Tibial nerve (tissue), 4 donors: Measurements from ENCODE around the gene BCL7A. TPM values are rescaled to one million over a fixed set of nuclear protein-coding genes. Genes with fewer than 3 reads are reported as not detected.

Experiments
- DNase-seq, 2 donors: peaks; one replicate each; pipeline ENCODE4 v3.0.0-alpha.2; 2019; ENCODE audit warnings: low spot score in 2 of 2
- H3K27ac ChIP-seq, 4 donors: fragments of 200-600 bp; sonication (generic) in 3 of 4; one replicate each; pipeline ENCODE4 v1.5.1; 2017 to 2019; ENCODE audit warnings: mild to moderate bottlenecking in 1 of 4
- H3K27me3 ChIP-seq, 2 donors: fragments of 200-600 bp; sonication (generic) in 1 of 2; one replicate each; pipeline versions ENCODE4 v1.5.1 to v1.6.0; 2017 to 2019
- H3K36me3 ChIP-seq, 3 donors: fragments of 200-600 bp; sonication (generic); one replicate each; pipeline ENCODE4 v1.5.1; 2018 to 2019
- H3K4me1 ChIP-seq, 4 donors: fragments of 200-600 bp; sonication (generic) in 3 of 4; one replicate each; pipeline ENCODE4 v1.5.1; 2017 to 2019
- H3K4me3 ChIP-seq, 4 donors: fragments of 200-600 bp; sonication (generic) in 3 of 4; one replicate each; pipeline ENCODE4 v1.5.1; 2017 to 2019; ENCODE audit warnings: mild to moderate bottlenecking in 1 of 4, moderate library complexity in 1 of 4
- H3K9me3 ChIP-seq, 4 donors: fragments of 200-600 bp; sonication (generic) in 3 of 4; one replicate each; pipeline ENCODE4 v1.5.1; 2017 to 2019
- EP300 ChIP-seq, 2 donors: sonication (generic); formaldehyde crosslinking; IDR thresholded peaks; one replicate each; pipeline ENCODE4 v1.6.1; 2017; ENCODE audit warnings: antibody characterized with exemption in 2 of 2, mild to moderate bottlenecking in 1 of 2
- POLR2A ChIP-seq, 2 donors: fragments of 450-650 bp; IDR thresholded peaks; one replicate each; pipeline ENCODE4 v1.6.1; 2017; ENCODE audit warnings: antibody characterized with exemption in 2 of 2, mild to moderate bottlenecking in 2 of 2, moderate library complexity in 2 of 2
- WGBS, 2 donors: methylation state at CpG; one replicate each; pipeline ENCODE4 v1.1.5; 2018; 5-methylcytosine and 5-hydroxymethylcytosine counted together
- total RNA-seq, 4 donors: library from RNA; depleted of rRNA; stranded (reverse); fragments of >200 nt; gene quantifications; one replicate each; pipeline ENCODE4 v1.1.0, GENCODE V29; 2016
- TF ChIP-seq, protein P1 (sequence below), 5 experiments: fragments of 200-600 bp in 3 of 5; fragments of 450-650 bp in 2 of 5; sonication (generic) in 3 of 5; IDR thresholded peaks; one replicate each; pipeline ENCODE4 v1.5.1; 2016 to 2019; ENCODE audit warnings: antibody characterized with exemption in 5 of 5, mild to moderate bottlenecking in 3 of 5, moderate library complexity in 2 of 5

BCL7A gene
- total RNA-seq, 4 donors from 2014 or later = 2.4 to 10.7 (median 5.1) TPM

DNA sequence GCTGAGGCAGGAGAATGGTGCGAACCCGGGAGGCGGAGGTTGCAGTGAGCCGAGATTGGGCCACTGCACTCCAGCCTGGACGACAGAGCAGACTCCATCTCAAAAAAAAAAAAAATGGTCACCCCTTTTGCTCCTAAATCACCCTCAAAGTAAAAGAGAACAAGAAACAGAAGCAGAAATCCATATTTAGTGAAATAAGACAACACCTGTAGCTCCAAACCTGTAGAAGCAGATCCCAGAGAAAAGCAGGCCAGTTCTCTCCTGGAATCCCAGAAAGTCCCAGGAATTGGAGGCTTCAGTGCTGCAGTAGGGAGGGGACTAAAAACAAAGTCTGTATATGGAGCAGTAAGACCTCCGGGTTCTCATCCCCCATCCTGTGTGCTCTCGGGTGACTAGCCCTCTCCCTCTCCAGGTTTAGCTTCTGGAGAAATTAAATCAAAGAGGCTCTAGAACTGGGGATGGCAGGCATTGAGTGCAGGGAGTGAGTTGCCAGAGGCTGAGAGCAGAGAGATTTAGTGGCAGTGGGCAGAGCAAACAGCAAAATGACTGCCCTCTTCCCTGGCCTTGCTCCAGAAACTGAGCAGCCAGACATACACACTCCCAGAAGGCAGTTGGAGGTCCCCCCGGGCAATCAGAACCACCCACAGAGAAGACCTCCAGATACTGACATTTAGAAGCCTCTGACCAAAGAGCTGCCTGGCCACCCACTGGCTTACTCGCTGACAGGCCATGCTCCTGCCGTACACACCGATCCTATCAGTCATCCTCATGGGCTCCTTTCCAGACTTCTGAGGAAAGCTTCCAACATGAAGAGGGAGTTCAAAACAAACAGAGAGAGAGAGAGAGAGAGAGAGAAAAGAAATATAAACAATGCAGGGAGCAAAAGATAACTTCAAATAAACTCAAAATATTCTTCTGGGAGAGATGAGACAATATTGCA lies 50.6 kb downstream of the BCL7A start:
- peak overlapping the region in 3 of 4 donors; percentile 50 to 76 (median 63) for H3K27ac ChIP-seq
- no peaks in the 10 kb centered on the region for H3K9me3 ChIP-seq
- WGBS, 2 donors = 46 to 49% methylated on average over 11 of the region's 11 CpGs
- H3K4me3 ChIP-seq = no peak overlapping the region
- H3K36me3 ChIP-seq = no peaks in the 10 kb centered on the region
- no peaks in the 10 kb centered on the region for H3K27me3 ChIP-seq
- DNase-seq = peak in 1 of 2 donors; percentile 63
- TF ChIP-seq, protein P1, sequence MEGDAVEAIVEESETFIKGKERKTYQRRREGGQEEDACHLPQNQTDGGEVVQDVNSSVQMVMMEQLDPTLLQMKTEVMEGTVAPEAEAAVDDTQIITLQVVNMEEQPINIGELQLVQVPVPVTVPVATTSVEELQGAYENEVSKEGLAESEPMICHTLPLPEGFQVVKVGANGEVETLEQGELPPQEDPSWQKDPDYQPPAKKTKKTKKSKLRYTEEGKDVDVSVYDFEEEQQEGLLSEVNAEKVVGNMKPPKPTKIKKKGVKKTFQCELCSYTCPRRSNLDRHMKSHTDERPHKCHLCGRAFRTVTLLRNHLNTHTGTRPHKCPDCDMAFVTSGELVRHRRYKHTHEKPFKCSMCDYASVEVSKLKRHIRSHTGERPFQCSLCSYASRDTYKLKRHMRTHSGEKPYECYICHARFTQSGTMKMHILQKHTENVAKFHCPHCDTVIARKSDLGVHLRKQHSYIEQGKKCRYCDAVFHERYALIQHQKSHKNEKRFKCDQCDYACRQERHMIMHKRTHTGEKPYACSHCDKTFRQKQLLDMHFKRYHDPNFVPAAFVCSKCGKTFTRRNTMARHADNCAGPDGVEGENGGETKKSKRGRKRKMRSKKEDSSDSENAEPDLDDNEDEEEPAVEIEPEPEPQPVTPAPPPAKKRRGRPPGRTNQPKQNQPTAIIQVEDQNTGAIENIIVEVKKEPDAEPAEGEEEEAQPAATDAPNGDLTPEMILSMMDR (IDR thresholded peaks at IDR 0.05) = peak in 1 of 5 experiments; percentile 61
- TF ChIP-seq EP300 (IDR thresholded peaks at IDR 0.05) = peak in 1 of 2 donors; percentile 18
- no peak for TF ChIP-seq POLR2A (IDR thresholded peaks at IDR 0.05)
- H3K4me1 ChIP-seq = peaks cover 0 to 37% (median 19%) of the 10 kb centered on the region in 4 donors

DNA sequence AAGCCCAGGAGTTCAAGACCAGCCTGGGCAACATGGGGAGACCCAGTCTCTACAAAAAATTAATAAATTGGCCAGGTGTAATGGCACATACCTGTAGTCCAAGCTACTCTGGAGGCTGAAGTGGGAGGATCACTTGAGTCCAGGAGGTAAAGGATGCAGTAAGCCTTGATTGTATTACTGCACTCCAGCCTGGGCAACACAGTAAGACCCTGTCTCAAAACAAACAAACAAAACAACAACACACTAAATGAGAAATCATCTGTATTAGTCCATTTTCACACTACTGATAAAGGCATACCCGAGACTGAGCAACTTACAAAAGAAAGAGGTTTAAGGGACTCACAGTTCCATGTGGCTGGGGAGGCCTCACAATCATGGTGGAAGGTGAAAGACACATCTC lies 52.1 kb downstream of the BCL7A start:
- Histone ChIP-seq H3K36me3 (no peaks in the 10 kb centered on the region), H3K4me3 (no peak overlapping the region), H3K4me1 (peaks cover 0 to 32% (median 17%) of the 10 kb centered on the region in 4 donors), H3K27me3 (no peaks in the 10 kb centered on the region), H3K27ac (no peak overlapping the region), H3K9me3 (no peaks in the 10 kb centered on the region)
- 91 to 94% methylated on average over 1 of the region's 1 CpG for WGBS, 2 donors
- no peak for TF ChIP-seq POLR2A (IDR thresholded peaks at IDR 0.05)
- TF ChIP-seq, protein P1 (IDR thresholded peaks at IDR 0.05) = no peak
- no peak for TF ChIP-seq EP300 (IDR thresholded peaks at IDR 0.05)
- no peak for DNase-seq

DNA sequence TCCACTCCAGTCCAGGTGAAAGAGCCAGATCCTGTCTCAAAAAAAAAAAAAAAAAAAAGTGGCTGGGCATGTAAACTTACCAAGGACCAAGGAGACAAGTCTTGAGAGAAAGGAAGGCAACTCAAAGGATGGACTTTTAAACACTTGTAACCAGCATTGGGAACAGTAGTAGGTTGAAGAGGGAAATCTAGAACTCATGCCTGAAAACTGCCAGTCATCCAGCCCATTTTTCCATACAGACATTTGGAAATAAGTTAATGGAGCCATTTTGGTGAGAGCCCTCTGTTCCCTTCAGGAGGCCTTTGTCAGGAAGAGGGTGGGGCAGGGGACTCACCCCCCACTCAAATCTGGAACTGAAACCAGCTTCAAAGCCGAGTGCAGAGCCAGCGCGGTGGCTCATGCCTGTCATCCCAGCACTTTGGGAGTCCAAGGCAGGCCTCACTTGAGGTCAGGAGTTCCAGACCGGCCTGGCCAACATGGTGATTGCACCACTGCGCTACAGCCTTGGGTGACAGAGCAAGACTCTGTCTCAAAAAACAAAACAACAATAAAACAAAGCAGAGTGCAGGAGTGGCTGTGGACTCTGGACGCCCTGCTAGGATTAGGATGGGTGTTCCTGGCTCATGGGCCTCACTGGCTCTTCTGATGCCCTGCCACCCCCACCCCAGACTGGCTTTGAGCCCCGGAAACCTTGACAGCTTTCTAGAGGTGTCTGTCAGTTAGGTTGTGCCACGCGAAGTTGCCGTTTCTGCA lies 55.2 kb downstream of the BCL7A start:
- Histone ChIP-seq H3K27me3 (no peaks in the 10 kb centered on the region), H3K4me1 (peaks cover 0 to 55% (median 33%) of the 10 kb centered on the region in 4 donors), H3K4me3 (no peak overlapping the region), H3K9me3 (no peaks in the 10 kb centered on the region), H3K36me3 (no peaks in the 10 kb centered on the region), H3K27ac (peak overlapping the region in 1 of 4 donors; percentile 90)
- TF ChIP-seq POLR2A (IDR thresholded peaks at IDR 0.05) (no peak), EP300 (IDR thresholded peaks at IDR 0.05) (no peak)
- TF ChIP-seq, protein P1 (IDR thresholded peaks at IDR 0.05) = no peak
- no peak for DNase-seq
- WGBS, 2 donors = 83 to 92% methylated on average over 10 of the region's 10 CpGs

DNA sequence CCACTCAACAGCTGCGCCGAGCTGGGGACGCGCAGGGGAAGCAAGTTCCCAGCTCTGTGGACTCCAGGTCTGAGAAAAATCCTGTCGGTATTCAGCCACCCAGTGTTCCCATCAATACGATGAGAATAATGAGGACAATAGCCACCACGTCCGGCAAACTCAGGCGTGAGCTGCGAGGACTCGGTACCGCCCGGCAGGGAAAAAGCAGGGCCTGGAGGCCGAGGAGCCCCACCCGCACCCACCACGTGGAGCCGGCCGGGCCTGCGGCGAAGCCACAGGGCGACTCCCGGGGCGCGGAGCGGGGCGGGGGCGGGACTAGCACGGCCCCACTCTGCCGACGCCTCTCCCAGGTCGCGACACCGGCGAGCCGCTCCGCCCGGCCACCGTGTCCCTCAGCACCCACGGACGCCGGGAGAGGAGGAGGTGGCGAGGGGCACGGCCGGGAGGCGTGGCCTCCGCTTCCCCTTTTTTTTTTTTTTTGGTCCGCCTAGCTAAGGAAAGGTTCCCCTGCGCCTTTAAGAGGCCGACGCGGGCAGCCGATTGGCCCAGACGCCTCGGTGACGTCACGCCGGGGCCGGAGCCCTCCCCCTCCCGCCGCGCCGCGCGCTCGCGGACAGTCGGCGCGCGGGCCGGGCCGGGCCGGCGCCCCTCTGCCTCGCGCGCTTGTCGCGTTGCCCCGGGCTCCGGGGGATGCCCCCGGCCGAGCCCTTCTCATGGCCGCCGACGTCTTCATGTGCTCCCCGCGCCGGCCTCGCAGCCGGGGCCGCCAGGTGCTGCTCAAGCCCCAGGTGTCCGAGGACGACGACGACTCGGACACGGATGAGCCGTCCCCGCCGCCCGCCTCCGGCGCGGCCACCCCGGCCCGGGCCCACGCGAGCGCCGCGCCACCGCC lies 56.7 kb downstream of the BCL7A start, which contains the start of gene MLXIP:
MLXIP (plus strand) TSS at position 616 of the 892 bp plus-strand sequence; CDS start at position 714, 98 bp downstream.
- DNase-seq = peak; percentile 89
- Histone ChIP-seq H3K4me3 (peak within 1 kb of the TSS; percentile 61 to 85 (median 65)), H3K27ac (peak within 1 kb of the TSS; percentile 40 to 90 (median 86)), H3K36me3 (no peaks in the 10 kb centered on the region), H3K9me3 (no peaks in the 10 kb centered on the region), H3K27me3 (no peaks in the 10 kb centered on the region), H3K4me1 (peaks cover 0 to 58% (median 37%) of the 10 kb centered on the region in 4 donors)
- TF ChIP-seq EP300 (IDR thresholded peaks at IDR 0.05) (peak in 1 of 2 donors; percentile 73), POLR2A (IDR thresholded peaks at IDR 0.05) (peak; percentile 96 to 97)
- TF ChIP-seq, protein P1 (IDR thresholded peaks at IDR 0.05) = peak in 3 of 5 experiments; percentile 3 to 29 (median 28)
- WGBS, 2 donors = 1% methylated on average over 60 to 88 of the region's 113 CpGs
